Lung microvascular endothelial cell (primary cell): Measurements from ENCODE around the gene GRIK5. TPM values are rescaled to one million over a fixed set of nuclear protein-coding genes. Genes with fewer than 3 reads are reported as not detected.
"Not testable (repeated sequence)": the region's sequence is repeated elsewhere in the genome, so short reads cannot be mapped to it uniquely, and the experiment has no call there.

Source experiments
- DNase-seq, 2 donors: peaks; one replicate each; pipeline versions ENCODE4 v3.0.0 to v3.0.0-alpha.2; 2010; ENCODE audit warnings: low read depth in 2 of 2
- total RNA-seq: library from RNA; depleted of rRNA; stranded (reverse); fragments of >200 nt; gene quantifications from 2 replicates; pipeline ENCODE4 v1.2.1, GENCODE V29; 2014

Gene GRIK5, protein sequence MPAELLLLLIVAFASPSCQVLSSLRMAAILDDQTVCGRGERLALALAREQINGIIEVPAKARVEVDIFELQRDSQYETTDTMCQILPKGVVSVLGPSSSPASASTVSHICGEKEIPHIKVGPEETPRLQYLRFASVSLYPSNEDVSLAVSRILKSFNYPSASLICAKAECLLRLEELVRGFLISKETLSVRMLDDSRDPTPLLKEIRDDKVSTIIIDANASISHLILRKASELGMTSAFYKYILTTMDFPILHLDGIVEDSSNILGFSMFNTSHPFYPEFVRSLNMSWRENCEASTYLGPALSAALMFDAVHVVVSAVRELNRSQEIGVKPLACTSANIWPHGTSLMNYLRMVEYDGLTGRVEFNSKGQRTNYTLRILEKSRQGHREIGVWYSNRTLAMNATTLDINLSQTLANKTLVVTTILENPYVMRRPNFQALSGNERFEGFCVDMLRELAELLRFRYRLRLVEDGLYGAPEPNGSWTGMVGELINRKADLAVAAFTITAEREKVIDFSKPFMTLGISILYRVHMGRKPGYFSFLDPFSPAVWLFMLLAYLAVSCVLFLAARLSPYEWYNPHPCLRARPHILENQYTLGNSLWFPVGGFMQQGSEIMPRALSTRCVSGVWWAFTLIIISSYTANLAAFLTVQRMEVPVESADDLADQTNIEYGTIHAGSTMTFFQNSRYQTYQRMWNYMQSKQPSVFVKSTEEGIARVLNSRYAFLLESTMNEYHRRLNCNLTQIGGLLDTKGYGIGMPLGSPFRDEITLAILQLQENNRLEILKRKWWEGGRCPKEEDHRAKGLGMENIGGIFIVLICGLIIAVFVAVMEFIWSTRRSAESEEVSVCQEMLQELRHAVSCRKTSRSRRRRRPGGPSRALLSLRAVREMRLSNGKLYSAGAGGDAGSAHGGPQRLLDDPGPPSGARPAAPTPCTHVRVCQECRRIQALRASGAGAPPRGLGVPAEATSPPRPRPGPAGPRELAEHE
- not detected in 2 replicates for total RNA-seq

- no peak for DNase-seq
These were observed at the start of gene GRIK5 for GRCh38 chr19:42069619-42070351. Gene GRIK5, minus strand, starts transcription at chr19:42070206. Its CDS starts 4,436 bp downstream, at chr19:42065770.

GRCh38 chr19:42117076-42117475 lies 47.1 kb upstream of the GRIK5 start:
- DNase-seq = no peak

DNA sequence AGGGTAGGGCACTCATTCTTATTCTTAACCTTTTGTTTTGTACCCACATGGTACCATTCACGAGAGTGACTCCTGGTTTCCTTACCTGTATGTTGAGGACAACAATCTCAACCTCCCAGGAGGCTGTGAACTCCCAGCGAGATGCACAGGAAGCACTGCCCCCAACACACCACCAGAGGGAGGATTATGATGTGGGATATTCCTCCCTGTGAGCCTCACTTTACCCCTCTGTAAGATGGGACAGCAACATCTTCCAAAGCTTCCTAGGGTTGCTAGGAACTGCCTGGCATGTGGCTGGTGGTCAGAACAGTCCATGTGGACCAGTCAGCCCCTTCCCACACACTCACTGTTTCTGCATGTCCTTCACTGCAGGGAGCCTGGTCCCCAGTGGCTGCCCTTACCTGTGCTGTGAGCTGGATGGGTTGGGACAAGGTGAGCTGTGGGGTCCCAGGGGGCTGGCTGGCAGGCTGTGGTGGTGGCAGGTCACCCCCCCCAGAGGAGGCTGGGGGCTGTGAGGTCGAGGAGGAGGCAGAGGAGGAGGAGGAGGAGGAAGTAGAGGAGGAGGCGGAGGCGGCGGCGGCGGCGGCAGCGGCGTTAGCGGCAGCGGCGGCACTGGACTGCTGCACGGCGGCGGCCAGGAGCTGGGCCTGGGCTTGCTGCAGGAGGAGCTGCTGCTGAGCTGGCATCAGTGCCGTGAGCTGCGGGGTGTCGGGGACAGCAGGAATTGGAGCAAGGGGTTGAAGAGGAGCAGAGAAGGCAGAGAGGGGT lies 46.5 kb upstream of the GRIK5 start:
- no peak for DNase-seq

GRCh38 chr19:42115705-42116104 lies 45.7 kb upstream of the GRIK5 start:
- no peak for DNase-seq

- DNase-seq = peak; percentile 24 to 69
These were observed 45.2 kb upstream of the GRIK5 start for GRCh38 chr19:42115219-42115618.

- no peak for DNase-seq
These were observed 44.4 kb upstream of the GRIK5 start for GRCh38 chr19:42114412-42114811.

DNA sequence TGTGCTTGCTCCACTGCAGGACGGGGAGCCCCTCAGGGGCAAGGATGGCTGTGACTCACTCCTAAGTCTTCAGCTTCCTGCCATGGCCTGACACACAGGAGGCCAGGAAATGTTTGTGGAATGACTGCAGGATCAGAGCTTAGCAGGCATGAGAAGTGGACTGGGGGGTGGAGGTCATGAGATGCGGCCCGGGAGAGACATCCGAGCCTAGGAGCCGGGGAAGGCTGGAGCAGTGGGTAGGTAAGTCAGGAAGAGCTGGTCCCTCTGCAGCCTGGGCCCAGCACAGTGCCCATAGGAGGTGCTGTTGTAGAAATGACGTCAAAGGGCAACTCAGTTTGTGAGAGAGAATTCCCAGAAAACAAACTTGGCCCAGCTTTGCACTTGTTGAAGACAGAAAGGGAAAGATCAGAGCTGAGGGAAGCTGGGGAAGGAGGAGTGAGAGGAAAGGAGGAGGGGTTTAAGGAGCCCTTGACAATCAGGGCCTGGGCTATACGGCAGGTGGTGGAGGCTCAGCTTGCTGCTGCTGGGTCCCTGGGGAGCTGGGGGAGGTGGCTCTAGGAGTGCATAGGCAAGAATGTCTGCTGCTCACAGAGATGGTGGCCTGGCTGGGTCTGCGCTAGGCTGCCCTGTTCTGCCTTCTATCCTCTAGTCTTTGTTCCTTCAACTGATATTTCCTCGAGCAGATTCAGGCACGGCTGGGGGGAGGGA lies 43.8 kb upstream of the GRIK5 start:
- peak; percentile 58 to 98 for DNase-seq

- DNase-seq = no peak
These were observed 41.8 kb upstream of the GRIK5 start for GRCh38 chr19:42111811-42112210.

DNA sequence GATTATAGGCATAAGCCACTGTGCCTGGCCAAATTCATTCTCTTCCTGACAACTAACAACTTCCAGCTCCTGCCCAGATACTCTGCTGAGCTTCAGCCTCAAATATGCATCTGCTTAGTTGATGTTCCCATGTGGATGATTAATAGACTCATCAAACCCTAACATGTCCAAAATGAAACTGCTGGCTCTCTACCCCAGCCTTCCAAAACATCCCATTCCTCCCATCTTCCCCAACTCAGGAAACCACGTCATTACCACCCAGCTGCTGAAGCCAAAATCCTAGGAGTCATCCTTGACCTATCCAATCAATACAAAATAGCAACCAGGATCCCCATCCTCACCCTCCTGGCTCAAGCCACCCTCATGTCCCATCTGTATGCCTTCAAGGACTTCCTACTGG lies 41.4 kb upstream of the GRIK5 start:
- peak in 1 of 2 donors; percentile 38 for DNase-seq

DNA sequence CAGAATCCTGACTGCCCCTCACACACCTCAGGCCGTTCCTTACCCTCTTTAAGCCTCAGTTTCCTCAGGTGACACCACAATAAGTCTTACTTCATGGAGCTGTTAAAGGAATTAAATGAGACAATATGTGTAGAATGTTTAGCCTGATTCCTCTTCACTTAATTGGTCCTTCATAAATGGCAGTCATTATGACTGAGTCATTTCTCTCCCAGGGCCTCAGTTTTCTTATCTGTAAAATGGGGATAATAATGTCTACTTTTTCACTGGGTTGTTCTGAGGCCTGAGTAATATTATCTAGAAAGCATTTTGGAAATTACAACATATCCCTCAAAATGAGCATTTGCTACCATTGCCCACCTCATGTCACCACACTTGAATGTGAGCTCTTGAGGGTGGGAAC lies 40.7 kb upstream of the GRIK5 start:
- no peak for DNase-seq

DNA sequence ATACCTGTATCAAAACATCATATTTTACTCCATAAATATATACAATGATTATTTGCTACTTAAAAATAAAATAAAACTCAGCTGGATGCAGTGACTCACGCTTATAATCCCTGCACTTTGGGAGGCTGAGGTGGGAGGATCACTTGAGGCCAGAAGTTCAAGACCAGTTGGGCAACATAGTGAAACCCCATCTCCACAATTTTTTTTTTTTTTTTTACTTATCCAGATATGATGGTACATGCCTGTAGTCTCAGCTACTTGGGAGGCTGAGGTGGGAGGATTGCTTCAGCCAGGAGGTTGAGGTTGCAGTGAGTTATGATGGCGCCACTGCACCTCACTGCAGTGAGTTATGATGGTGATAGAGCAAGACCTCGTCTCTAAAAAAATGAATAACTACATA lies 39.9 kb upstream of the GRIK5 start:
- no peak for DNase-seq

GRCh38 chr19:42108527-42109389 lies 38.8 kb upstream of the GRIK5 start:
- peak; percentile 93 for DNase-seq

- DNase-seq = no peak
These were observed 35.4 kb upstream of the GRIK5 start for GRCh38 chr19:42105368-42105767.

- DNase-seq = no peak
These were observed 32.9 kb upstream of the GRIK5 start for GRCh38 chr19:42102877-42103276.

DNA sequence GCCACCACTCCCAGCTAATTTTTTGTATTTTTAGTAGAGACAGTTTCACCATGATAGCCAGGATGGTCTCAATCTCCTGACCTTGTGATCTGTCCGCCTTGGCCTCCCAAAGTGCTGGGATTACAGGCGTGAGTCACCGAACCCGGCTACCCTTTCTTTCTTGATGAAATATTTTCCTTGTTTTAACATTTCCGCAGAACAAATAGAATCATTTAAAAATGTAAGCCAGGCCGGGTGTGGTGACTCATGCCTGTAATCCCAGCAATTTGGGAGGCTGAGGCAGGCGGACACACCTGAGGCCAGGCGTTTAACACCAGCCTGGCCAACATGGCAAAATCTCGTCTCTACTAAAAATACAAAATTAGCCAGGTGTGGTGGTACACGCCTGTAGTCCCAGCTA lies 30.2 kb upstream of the GRIK5 start:
- not testable (repeated sequence) for DNase-seq

DNA sequence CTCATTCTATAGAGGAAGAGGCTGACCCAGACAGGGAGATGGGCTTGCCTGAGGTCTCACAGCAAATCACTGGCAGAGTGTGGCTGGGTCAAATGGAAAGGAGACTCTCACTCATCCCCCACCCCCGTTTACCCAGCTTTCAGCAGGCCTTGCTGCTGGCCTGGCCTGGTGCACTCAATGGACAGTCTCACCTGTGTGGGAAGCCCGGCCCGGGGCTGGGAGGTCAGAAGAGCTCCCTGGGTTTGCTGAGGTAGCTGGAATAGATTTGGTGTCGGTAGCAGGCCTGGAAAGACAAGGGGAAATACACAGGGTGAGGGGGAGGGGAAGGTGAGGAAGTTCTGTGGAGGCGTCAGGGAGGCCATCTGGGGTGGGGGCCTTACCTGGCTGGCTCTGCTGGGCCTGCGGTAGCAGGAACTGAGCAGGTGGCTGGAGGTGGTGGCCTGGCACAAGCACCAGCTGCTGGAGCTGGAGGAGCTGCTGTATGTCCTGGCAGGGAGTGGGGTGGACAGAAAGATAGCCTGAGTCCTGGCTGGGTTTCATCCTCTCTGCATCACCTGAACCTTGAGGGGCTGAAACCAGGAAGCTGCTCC lies 29.4 kb upstream of the GRIK5 start:
- no peak for DNase-seq

DNA sequence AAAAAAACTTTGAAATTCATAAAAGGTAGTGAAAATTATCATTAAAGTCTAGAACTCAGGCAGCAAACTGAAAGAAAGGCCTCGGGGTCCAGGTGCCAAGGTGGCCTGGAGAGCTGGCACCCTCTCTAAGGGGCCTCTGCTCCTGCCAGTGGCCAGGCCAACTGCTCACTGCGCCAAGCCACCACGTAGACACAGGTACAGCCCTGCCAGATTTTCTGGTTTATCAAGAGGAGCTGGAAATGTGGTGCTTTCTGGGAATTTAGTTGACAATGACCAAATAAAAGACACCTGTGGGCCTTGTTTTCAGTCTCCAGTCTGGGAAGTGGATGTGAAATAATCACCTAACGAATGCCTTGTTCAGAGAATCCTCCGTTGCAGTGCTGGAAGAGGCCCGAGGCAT lies 28.8 kb upstream of the GRIK5 start:
- DNase-seq = no peak

GRCh38 chr19:42097461-42097860 lies 27.5 kb upstream of the GRIK5 start:
- no peak for DNase-seq
